Liver (tissue), 3 donors: ENCODE measurements around the gene TIMM29.
"Not testable (repeated sequence)": the region's sequence is repeated elsewhere in the genome, so short reads cannot be mapped to it uniquely, and the experiment has no call there.

Source experiments
- ATF3 ChIP-seq: IDR thresholded peaks from 2 replicates; pipeline ENCODE4 v1.6.1; 2016; ENCODE audit warnings: antibody characterized with exemption
- CTCF ChIP-seq: fragments of 150-350 bp; IDR thresholded peaks from 2 replicates; pipeline ENCODE4 v1.5.1; 2017; ENCODE audit warnings: improper control_type of control experiment, low read depth, low read length; ENCODE audit not compliant: missing input control
- GABPA ChIP-seq, 2 donors: IDR thresholded peaks in 1 of 2; conservative IDR thresholded peaks in 1 of 2; 2 replicates each; pipeline ENCODE4 v1.6.1; 2016; ENCODE audit warnings: antibody characterized with exemption in 2 of 2, mild to moderate bottlenecking in 1 of 2, moderate library complexity in 1 of 2
- RAD21 ChIP-seq, 2 donors: IDR thresholded peaks; 2 replicates each; pipeline ENCODE4 v1.6.1; 2016; ENCODE audit warnings: antibody characterized with exemption in 2 of 2, mild to moderate bottlenecking in 2 of 2
- REST ChIP-seq: IDR thresholded peaks from 2 replicates; pipeline ENCODE4 v1.6.1; 2016; ENCODE audit warnings: antibody characterized with exemption, mild to moderate bottlenecking
- TAF1 ChIP-seq: conservative IDR thresholded peaks from 2 replicates; pipeline ENCODE4 v1.6.1; 2016; ENCODE audit warnings: antibody characterized with exemption, mild to moderate bottlenecking
- TF ChIP-seq, protein P1 (sequence below): IDR thresholded peaks from 2 replicates; pipeline ENCODE4 v1.6.1; 2016; ENCODE audit warnings: antibody characterized with exemption
- donor health status: healthy.
- donor health status: healthy.

DNA sequence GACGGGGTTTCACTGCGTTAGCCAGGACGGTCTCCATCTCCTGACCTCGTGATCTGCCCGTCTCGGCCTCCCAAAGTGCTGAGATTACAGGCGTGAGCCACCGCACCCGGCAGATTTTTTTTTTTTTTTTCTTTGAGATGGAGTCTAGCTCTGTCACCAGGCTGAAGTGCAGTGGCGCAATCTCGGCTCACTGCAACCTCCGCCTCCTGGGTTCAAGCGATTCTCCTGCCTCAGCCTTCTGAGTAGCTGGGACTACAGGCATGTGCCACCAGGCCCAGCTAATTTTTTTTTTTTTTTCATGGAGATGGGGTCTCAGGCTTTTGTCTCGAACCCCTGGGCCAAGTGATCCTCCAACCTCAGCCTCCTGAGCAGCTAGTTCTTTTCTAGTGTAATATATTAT is 13.0 kb downstream of the TIMM29 start:
- TF ChIP-seq CTCF; REST; TAF1; ATF3; GABPA (IDR thresholded peaks at IDR 0.05 in 1 of 2, conservative IDR thresholded peaks at IDR 0.05 in 1 of 2); RAD21 (IDR thresholded peaks at IDR 0.05): not testable (repeated sequence)
- TF ChIP-seq, protein P1, sequence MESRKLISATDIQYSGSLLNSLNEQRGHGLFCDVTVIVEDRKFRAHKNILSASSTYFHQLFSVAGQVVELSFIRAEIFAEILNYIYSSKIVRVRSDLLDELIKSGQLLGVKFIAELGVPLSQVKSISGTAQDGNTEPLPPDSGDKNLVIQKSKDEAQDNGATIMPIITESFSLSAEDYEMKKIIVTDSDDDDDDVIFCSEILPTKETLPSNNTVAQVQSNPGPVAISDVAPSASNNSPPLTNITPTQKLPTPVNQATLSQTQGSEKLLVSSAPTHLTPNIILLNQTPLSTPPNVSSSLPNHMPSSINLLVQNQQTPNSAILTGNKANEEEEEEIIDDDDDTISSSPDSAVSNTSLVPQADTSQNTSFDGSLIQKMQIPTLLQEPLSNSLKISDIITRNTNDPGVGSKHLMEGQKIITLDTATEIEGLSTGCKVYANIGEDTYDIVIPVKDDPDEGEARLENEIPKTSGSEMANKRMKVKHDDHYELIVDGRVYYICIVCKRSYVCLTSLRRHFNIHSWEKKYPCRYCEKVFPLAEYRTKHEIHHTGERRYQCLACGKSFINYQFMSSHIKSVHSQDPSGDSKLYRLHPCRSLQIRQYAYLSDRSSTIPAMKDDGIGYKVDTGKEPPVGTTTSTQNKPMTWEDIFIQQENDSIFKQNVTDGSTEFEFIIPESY: not testable (repeated sequence)
